SK-N-SH treated with all-trans-retinoic acid at 6 μM for 48 hours (cell line): ENCODE results near the gene CENPB.
A peak's percentile ranks its signal among the peaks of the same experiment; 100 is the strongest.

ENCODE experiments used
- ATAC-seq: fragments of 200-7000 bp; cut with Tn5 transposase; 3 replicates; pipeline ENCODE4 v1.9.1; 2020; ENCODE audit warnings: mild to moderate bottlenecking, moderate library complexity
- ARNTL ChIP-seq: fragments of 450-650 bp; formaldehyde crosslinking; IDR thresholded peaks from 2 replicates; pipeline ENCODE4 v1.5.0; 2020; ENCODE audit warnings: low read depth, mild to moderate bottlenecking, moderate library complexity, borderline replicate concordance
- BACH2 ChIP-seq: fragments of 250-450 bp; sonication (Bioruptor Pico); IDR thresholded peaks from 2 replicates; pipeline ENCODE4 v1.9.0; 2021; ENCODE audit warnings: mild to moderate bottlenecking, borderline replicate concordance
- CSDC2 ChIP-seq: fragments of 250-450 bp; sonication (Bioruptor Pico); IDR thresholded peaks from 2 replicates; pipeline ENCODE4 v1.5.0; 2020; ENCODE audit warnings: mild to moderate bottlenecking, moderate library complexity
- ESRRG ChIP-seq: fragments of 250-450 bp; sonication (Bioruptor Pico); IDR thresholded peaks from 2 replicates; pipeline ENCODE4 v1.6.1; 2021; ENCODE audit warnings: mild to moderate bottlenecking
- GLIS3 ChIP-seq: fragments of 250-450 bp; sonication (Bioruptor Pico); IDR thresholded peaks from 2 replicates; pipeline ENCODE4 v1.5.0; 2020; ENCODE audit warnings: mild to moderate bottlenecking, moderate library complexity
- ISL1 ChIP-seq: fragments of 250-450 bp; sonication (Bioruptor Pico); IDR thresholded peaks from 2 replicates; pipeline ENCODE4 v2.1.2; 2022; ENCODE audit warnings: mild to moderate bottlenecking, moderate library complexity
- OSR1 ChIP-seq: fragments of 250-450 bp; sonication (Bioruptor Pico); IDR thresholded peaks from 2 replicates; pipeline ENCODE4 v1.8.0; 2022; ENCODE audit warnings: moderate library complexity, mild to moderate bottlenecking, inconsistent platforms
- PPARA ChIP-seq: fragments of 250-450 bp; sonication (Bioruptor Pico); IDR thresholded peaks from 2 replicates; pipeline ENCODE4 v1.5.0; 2020; ENCODE audit warnings: mild to moderate bottlenecking, borderline replicate concordance
- RARB ChIP-seq: fragments of 250-450 bp; sonication (Bioruptor Pico); IDR thresholded peaks from 2 replicates; pipeline ENCODE4 v1.8.0; 2021; ENCODE audit warnings: mild to moderate bottlenecking, moderate library complexity
- TCF4 ChIP-seq: fragments of 250-450 bp; sonication (Bioruptor Pico); IDR thresholded peaks from 2 replicates; pipeline ENCODE4 v1.8.0; 2021; ENCODE audit warnings: mild to moderate bottlenecking, moderate library complexity, borderline replicate concordance
- TOX ChIP-seq: fragments of 250-450 bp; sonication (Bioruptor Pico); IDR thresholded peaks from 2 replicates; pipeline ENCODE4 v1.8.0; 2021; ENCODE audit warnings: mild to moderate bottlenecking, moderate library complexity, borderline replicate concordance
- ZFP3 ChIP-seq: fragments of 250-450 bp; sonication (Bioruptor Pico); IDR thresholded peaks from 2 replicates; pipeline ENCODE4 v1.5.0; 2020; ENCODE audit warnings: mild to moderate bottlenecking, moderate library complexity
- ZFP30 ChIP-seq: fragments of 450-650 bp; formaldehyde crosslinking; IDR thresholded peaks from 2 replicates; pipeline ENCODE4 v1.5.0; 2022; ENCODE audit warnings: mild to moderate bottlenecking, moderate library complexity
- ZNF565 ChIP-seq: fragments of 450-650 bp; formaldehyde crosslinking; conservative IDR thresholded peaks from 2 replicates; pipeline ENCODE4 v1.5.0; 2020; ENCODE audit warnings: low read depth, mild to moderate bottlenecking, moderate library complexity
- ZNF70 ChIP-seq: fragments of 450-650 bp; formaldehyde crosslinking; IDR thresholded peaks from 2 replicates; pipeline ENCODE4 v1.5.0; 2020; ENCODE audit warnings: mild to moderate bottlenecking, moderate library complexity
- ZNF8 ChIP-seq: fragments of 450-650 bp; formaldehyde crosslinking; IDR thresholded peaks from 2 replicates; pipeline ENCODE4 v1.5.0; 2020; ENCODE audit warnings: mild to moderate bottlenecking, moderate library complexity
- TF ChIP-seq, protein P1 (sequence below): fragments of 250-450 bp; sonication (Bioruptor Pico); IDR thresholded peaks from 2 replicates; pipeline ENCODE4 v1.5.0; 2020; ENCODE audit warnings: mild to moderate bottlenecking, moderate library complexity
- TF ChIP-seq, protein P2 (sequence below): fragments of 250-450 bp; sonication (Bioruptor Pico); IDR thresholded peaks from 2 replicates; pipeline ENCODE4 v1.8.0; 2021; ENCODE audit warnings: low read depth, mild to moderate bottlenecking, moderate library complexity, borderline replicate concordance
- TF ChIP-seq, protein P3 (sequence below): fragments of 250-450 bp; sonication (Bioruptor Pico); IDR thresholded peaks from 2 replicates; pipeline ENCODE4 v1.8.0; 2020; ENCODE audit warnings: mild to moderate bottlenecking, moderate library complexity, borderline replicate concordance
- TF ChIP-seq, protein P4 (sequence below): fragments of 250-450 bp; sonication (Bioruptor Pico); IDR thresholded peaks from 2 replicates; pipeline ENCODE4 v1.5.1; 2020; ENCODE audit warnings: low read depth, mild to moderate bottlenecking, moderate library complexity
- TF ChIP-seq, protein P5 (sequence below): fragments of 250-450 bp; sonication (Bioruptor Pico); IDR thresholded peaks from 2 replicates; pipeline ENCODE4 v1.5.1; 2021; ENCODE audit warnings: mild to moderate bottlenecking, moderate library complexity

CENPB gene

DNA sequence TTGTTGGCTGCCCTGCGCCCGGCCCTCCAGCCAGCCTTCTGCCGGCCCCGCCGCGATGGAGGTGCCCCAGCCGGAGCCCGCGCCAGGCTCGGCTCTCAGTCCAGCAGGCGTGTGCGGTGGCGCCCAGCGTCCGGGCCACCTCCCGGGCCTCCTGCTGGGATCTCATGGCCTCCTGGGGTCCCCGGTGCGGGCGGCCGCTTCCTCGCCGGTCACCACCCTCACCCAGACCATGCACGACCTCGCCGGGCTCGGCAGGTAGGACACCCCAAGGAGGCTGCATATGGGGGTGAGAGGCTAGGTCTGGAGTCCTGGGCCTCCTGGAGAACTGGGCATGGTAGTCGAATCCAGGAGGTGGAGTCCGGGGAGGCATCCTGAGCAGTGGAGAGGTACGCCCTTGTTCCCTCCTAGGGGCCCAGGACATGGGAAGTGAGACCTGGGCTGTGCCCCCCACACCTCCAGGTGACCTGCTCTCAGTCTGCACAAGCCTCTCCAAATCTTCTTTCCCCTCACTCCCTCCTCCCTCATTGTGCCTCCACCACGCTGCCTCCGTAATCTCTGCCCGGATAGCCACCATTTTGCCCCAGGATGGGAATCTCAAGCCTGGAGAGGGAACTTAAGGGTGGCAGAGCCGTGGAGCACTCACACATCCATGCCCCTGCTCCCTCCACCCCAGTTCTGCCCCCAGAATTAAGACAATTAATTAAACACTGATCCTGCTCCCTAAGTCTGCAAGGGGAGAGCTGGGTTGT lies 10.1 kb upstream of the CENPB start:
- ATAC-seq: peak; percentile 4
- TF ChIP-seq ZNF70: no peak
- no peak for TF ChIP-seq ZFP3
- no peak for TF ChIP-seq RARB (CRISPR knock-in tag)
- TF ChIP-seq TOX (CRISPR knock-in tag): no peak
- no peak for TF ChIP-seq BACH2 (CRISPR knock-in tag)
- no peak for TF ChIP-seq ISL1 (CRISPR knock-in tag)
- no peak for TF ChIP-seq TCF4 (CRISPR knock-in tag)
- no peak for TF ChIP-seq ARNTL
- TF ChIP-seq ESRRG (CRISPR knock-in tag): no peak

DNA sequence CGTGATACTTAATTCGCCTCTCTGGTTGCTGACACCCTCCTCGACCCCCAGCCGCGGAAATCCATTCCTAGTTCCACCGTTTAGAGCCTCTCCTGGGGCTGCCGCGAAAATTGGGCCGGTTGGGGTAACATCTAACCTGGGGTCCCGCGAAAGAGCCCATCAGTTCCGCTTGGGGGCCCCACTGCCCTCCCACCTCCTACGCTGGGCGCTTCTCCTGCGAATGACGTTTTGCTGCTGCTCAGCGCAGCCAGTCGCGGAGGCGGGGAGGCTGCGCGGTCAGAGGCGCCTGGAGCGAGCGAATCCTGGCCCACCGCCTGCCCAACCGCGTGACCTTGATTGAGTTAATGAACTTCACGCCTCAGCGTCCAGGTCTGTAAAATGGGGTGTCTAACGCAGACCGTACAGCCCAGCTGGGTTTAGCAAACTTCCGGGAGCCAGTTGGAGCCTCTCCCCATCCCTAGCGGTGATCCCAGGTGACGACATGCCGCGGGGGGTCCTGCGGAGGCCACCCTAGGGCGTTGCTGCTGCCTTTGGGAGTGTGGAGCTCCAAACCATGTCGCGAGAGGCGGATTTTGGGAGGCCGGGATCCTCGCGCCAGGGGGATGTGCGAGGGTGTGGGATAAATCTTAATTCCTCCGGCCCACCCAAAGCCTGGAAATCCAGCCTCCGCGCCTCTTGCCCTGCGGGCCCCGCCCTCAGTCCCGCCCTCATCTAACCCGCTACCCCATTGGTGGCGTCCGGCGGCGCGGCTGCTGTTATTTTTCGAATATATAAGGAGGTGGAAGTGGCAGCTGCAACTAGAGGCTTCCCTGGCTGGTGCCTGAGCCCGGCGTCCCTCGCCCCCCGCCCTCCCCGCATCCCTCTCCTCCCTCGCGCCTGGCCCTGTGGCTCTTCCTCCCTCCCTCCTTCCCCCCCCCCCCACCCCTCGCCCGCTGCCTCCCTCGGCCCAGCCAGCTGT lies 9.2 kb upstream of the CENPB start, which contains the start of gene CDC25B:
TSS of gene CDC25B (plus strand) at position 800 of the 958 bp plus-strand sequence. CDS start 222 bp downstream, outside the sequence.
- ATAC-seq: peak; percentile 95
- no peak for TF ChIP-seq ZFP30 (CRISPR knock-in tag)
- TF ChIP-seq, protein P1, sequence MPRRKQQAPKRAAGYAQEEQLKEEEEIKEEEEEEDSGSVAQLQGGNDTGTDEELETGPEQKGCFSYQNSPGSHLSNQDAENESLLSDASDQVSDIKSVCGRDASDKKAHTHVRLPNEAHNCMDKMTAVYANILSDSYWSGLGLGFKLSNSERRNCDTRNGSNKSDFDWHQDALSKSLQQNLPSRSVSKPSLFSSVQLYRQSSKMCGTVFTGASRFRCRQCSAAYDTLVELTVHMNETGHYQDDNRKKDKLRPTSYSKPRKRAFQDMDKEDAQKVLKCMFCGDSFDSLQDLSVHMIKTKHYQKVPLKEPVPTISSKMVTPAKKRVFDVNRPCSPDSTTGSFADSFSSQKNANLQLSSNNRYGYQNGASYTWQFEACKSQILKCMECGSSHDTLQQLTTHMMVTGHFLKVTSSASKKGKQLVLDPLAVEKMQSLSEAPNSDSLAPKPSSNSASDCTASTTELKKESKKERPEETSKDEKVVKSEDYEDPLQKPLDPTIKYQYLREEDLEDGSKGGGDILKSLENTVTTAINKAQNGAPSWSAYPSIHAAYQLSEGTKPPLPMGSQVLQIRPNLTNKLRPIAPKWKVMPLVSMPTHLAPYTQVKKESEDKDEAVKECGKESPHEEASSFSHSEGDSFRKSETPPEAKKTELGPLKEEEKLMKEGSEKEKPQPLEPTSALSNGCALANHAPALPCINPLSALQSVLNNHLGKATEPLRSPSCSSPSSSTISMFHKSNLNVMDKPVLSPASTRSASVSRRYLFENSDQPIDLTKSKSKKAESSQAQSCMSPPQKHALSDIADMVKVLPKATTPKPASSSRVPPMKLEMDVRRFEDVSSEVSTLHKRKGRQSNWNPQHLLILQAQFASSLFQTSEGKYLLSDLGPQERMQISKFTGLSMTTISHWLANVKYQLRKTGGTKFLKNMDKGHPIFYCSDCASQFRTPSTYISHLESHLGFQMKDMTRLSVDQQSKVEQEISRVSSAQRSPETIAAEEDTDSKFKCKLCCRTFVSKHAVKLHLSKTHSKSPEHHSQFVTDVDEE (CRISPR knock-in tag): 0 out of 2 replicates have a peak, but pooled peaks have one; percentile 63
- TF ChIP-seq, protein P2, sequence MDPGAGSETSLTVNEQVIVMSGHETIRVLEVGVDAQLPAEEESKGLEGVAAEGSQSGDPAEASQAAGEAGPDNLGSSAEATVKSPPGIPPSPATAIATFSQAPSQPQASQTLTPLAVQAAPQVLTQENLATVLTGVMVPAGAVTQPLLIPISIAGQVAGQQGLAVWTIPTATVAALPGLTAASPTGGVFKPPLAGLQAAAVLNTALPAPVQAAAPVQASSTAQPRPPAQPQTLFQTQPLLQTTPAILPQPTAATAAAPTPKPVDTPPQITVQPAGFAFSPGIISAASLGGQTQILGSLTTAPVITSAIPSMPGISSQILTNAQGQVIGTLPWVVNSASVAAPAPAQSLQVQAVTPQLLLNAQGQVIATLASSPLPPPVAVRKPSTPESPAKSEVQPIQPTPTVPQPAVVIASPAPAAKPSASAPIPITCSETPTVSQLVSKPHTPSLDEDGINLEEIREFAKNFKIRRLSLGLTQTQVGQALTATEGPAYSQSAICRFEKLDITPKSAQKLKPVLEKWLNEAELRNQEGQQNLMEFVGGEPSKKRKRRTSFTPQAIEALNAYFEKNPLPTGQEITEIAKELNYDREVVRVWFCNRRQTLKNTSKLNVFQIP: 0 out of 2 replicates have a peak, but pooled peaks have one; percentile 49
- TF ChIP-seq ZNF565: no peak
- TF ChIP-seq ARNTL: no peak
- peak; percentile 37; the same call in 1 of the 2 replicates for TF ChIP-seq TCF4 (CRISPR knock-in tag)
- TF ChIP-seq, protein P3, sequence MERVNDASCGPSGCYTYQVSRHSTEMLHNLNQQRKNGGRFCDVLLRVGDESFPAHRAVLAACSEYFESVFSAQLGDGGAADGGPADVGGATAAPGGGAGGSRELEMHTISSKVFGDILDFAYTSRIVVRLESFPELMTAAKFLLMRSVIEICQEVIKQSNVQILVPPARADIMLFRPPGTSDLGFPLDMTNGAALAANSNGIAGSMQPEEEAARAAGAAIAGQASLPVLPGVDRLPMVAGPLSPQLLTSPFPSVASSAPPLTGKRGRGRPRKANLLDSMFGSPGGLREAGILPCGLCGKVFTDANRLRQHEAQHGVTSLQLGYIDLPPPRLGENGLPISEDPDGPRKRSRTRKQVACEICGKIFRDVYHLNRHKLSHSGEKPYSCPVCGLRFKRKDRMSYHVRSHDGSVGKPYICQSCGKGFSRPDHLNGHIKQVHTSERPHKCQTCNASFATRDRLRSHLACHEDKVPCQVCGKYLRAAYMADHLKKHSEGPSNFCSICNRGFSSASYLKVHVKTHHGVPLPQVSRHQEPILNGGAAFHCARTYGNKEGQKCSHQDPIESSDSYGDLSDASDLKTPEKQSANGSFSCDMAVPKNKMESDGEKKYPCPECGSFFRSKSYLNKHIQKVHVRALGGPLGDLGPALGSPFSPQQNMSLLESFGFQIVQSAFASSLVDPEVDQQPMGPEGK (CRISPR knock-in tag): no peak
- no peak for TF ChIP-seq ZNF8 (CRISPR knock-in tag)
- TF ChIP-seq CSDC2: no peak
- TF ChIP-seq ESRRG (CRISPR knock-in tag): 0 out of 2 replicates have a peak, but pooled peaks have one; percentile 21
- peak; percentile 70 for TF ChIP-seq ZFP3
- no peak for TF ChIP-seq PPARA (CRISPR knock-in tag)
- TF ChIP-seq, protein P4, sequence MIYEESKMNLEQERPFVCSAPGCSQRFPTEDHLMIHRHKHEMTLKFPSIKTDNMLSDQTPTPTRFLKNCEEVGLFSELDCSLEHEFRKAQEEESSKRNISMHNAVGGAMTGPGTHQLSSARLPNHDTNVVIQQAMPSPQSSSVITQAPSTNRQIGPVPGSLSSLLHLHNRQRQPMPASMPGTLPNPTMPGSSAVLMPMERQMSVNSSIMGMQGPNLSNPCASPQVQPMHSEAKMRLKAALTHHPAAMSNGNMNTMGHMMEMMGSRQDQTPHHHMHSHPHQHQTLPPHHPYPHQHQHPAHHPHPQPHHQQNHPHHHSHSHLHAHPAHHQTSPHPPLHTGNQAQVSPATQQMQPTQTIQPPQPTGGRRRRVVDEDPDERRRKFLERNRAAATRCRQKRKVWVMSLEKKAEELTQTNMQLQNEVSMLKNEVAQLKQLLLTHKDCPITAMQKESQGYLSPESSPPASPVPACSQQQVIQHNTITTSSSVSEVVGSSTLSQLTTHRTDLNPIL (CRISPR knock-in tag): no peak
- TF ChIP-seq OSR1: no peak
- TF ChIP-seq ISL1 (CRISPR knock-in tag): no peak
- TF ChIP-seq, protein P5, sequence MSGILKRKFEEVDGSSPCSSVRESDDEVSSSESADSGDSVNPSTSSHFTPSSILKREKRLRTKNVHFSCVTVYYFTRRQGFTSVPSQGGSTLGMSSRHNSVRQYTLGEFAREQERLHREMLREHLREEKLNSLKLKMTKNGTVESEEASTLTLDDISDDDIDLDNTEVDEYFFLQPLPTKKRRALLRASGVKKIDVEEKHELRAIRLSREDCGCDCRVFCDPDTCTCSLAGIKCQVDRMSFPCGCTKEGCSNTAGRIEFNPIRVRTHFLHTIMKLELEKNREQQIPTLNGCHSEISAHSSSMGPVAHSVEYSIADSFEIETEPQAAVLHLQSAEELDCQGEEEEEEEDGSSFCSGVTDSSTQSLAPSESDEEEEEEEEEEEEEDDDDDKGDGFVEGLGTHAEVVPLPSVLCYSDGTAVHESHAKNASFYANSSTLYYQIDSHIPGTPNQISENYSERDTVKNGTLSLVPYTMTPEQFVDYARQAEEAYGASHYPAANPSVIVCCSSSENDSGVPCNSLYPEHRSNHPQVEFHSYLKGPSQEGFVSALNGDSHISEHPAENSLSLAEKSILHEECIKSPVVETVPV (CRISPR knock-in tag): peak; percentile 14; the same call in 1 of the 2 replicates
- TF ChIP-seq RARB (CRISPR knock-in tag): no peak
- no peak for TF ChIP-seq GLIS3 (CRISPR knock-in tag)
